ENCODE measurements around the gene CAPN10. TPM values are rescaled to one million over a fixed set of nuclear protein-coding genes. Genes with fewer than 3 reads are reported as not detected.

CAPN10 gene
- total RNA-seq, 2 donors from 2014 or later, result 25.5 to 68.4 TPM

GRCh38 chr2:240628507-240628807 lies 41.9 kb downstream of the CAPN10 start:
- no peak overlapping the region for H3K27ac ChIP-seq
- H3K36me3 ChIP-seq, result no peaks in the 10 kb centered on the region
- 72% methylated on average over 7 of the region's 7 CpGs for WGBS
- no peaks in the 10 kb centered on the region for H3K4me1 ChIP-seq (replicated peaks)
- no peaks in the 10 kb centered on the region for H3K27me3 ChIP-seq (replicated peaks; ENCODE audit: insufficient read depth)
- intact Hi-C loops (cut with DNase I), result no loop called here
- TF ChIP-seq POLR2AphosphoS5 (IDR thresholded peaks at IDR 0.05) (no peak), CTCF (IDR thresholded peaks at IDR 0.05) (no peak), POLR2A (IDR thresholded peaks at IDR 0.05) (no peak)
- no peak for DNase-seq (ENCODE audit: low spot score)
- H3K4me3 ChIP-seq, result no peak overlapping the region
- H3K9me3 ChIP-seq, result no peaks in the 10 kb centered on the region

DNA sequence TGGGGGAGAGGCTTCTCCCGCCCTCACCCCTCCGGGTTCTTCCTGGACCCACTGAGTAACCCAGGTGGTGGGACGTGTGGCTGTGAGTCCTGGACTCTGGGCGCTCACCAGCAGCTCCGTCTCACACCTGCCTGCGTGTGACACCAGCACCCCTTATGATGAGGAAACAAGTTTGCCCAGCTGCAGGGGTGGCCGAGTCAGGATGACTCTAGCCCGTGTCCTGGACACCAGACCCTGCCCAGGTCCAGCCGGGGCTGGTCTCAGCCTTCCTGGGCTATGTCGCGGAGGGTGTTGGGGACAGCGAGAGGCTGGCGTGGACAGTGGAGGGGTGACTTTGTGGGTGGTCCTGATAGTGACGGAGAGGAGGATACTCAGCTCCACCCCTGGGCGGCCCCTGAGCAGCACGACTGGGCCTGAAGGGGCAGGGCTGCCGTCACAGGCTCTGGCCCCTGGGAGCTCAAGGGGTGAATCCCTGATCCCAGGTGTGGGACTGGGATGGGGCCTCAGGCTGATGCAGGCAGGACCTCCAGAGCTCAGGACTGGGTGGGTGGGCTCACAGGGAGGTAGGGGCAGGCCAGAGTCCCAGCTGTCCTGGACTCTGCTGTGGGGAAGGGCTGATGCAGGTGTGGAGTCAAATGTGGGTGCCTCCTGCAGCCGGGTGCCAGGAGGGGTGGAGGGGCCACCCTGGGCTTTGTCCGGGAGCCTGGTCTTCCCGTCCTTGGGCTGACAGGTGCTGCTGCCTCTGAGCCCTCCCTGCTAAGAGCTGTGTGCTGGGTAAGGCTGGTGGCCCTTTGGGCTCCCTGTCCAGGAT lies 42.5 kb downstream of the CAPN10 start:
- no peak overlapping the region for H3K4me3 ChIP-seq
- H3K27ac ChIP-seq, result no peak overlapping the region
- TF ChIP-seq CTCF (IDR thresholded peaks at IDR 0.05), result no peak
- no peaks in the 10 kb centered on the region for H3K9me3 ChIP-seq
- no peaks in the 10 kb centered on the region for H3K4me1 ChIP-seq (replicated peaks)
- H3K27me3 ChIP-seq (replicated peaks; ENCODE audit: insufficient read depth), result no peaks in the 10 kb centered on the region
- intact Hi-C loops (cut with DNase I), result no loop called here
- no peak for DNase-seq (ENCODE audit: low spot score)
- WGBS, result 67% methylated on average over 15 of the region's 20 CpGs
- H3K36me3 ChIP-seq, result no peaks in the 10 kb centered on the region

GRCh38 chr2:240629619-240629967 lies 43.1 kb downstream of the CAPN10 start:
- TF ChIP-seq POLR2AphosphoS5 (IDR thresholded peaks at IDR 0.05), result no peak
- H3K36me3 ChIP-seq, result no peaks in the 10 kb centered on the region
- H3K4me3 ChIP-seq, result no peak overlapping the region
- no peaks in the 10 kb centered on the region for H3K27me3 ChIP-seq (replicated peaks; ENCODE audit: insufficient read depth)
- intact Hi-C loops (cut with DNase I), result no loop called here
- no peaks in the 10 kb centered on the region for H3K9me3 ChIP-seq
- H3K4me1 ChIP-seq (replicated peaks), result no peaks in the 10 kb centered on the region
- H3K27ac ChIP-seq, result no peak overlapping the region
- 77% methylated on average over 5 of the region's 5 CpGs for WGBS
- no peak for DNase-seq (ENCODE audit: low spot score)

- 93% methylated on average over 44 of the region's 50 CpGs for WGBS
- H3K4me3 ChIP-seq, result no peak overlapping the region
- H3K36me3 ChIP-seq, result no peaks in the 10 kb centered on the region
- TF ChIP-seq POLR2A (IDR thresholded peaks at IDR 0.05) (no peak), POLR2AphosphoS5 (IDR thresholded peaks at IDR 0.05) (no peak), CTCF (IDR thresholded peaks at IDR 0.05) (no peak)
- intact Hi-C loops (cut with DNase I), result no loop called here
- no peaks in the 10 kb centered on the region for H3K4me1 ChIP-seq (replicated peaks)
- H3K27ac ChIP-seq, result no peak overlapping the region
- no peaks in the 10 kb centered on the region for H3K27me3 ChIP-seq (replicated peaks; ENCODE audit: insufficient read depth)
- H3K9me3 ChIP-seq, result no peaks in the 10 kb centered on the region
- no peak for DNase-seq (ENCODE audit: low spot score)
These were observed 43.6 kb downstream of the CAPN10 start for GRCh38 chr2:240629968-240630770.

GRCh38 chr2:240630771-240631547 lies 44.4 kb downstream of the CAPN10 start:
- Histone ChIP-seq H3K36me3 (no peaks in the 10 kb centered on the region), H3K27ac (no peak overlapping the region), H3K9me3 (no peaks in the 10 kb centered on the region), H3K4me1 (replicated peaks) (no peaks in the 10 kb centered on the region), H3K27me3 (replicated peaks; ENCODE audit: insufficient read depth) (no peaks in the 10 kb centered on the region), H3K4me3 (no peak overlapping the region)
- WGBS, result 96% methylated on average over 21 of the region's 21 CpGs
- intact Hi-C loops (cut with DNase I), result no loop called here
- no peak for TF ChIP-seq CTCF (IDR thresholded peaks at IDR 0.05)
- TF ChIP-seq POLR2AphosphoS5 (IDR thresholded peaks at IDR 0.05), result no peak
- no peak for TF ChIP-seq POLR2A (IDR thresholded peaks at IDR 0.05)
- DNase-seq (ENCODE audit: low spot score), result no peak

Measured in prostate gland (tissue), 2 donors.